Parathyroid adenoma (tissue), 2 donors: ENCODE results near the gene GABRP.

ENCODE experiments used
- H2AFZ ChIP-seq: fragments of 300-600 bp; sonication (generic); one replicate; pipeline ENCODE4 v1.7.0; 2017; ENCODE audit warnings: antibody characterized with exemption, mild to moderate bottlenecking
- H3K27ac ChIP-seq: fragments of 300-600 bp; sonication (generic); one replicate; pipeline ENCODE4 v1.7.0; 2017
- H3K27me3 ChIP-seq: fragments of 300-600 bp; sonication (generic); one replicate; pipeline ENCODE4 v1.7.0; 2017; ENCODE audit warnings: low read length; ENCODE audit not compliant: control insufficient read depth, insufficient read depth
- H3K36me3 ChIP-seq: fragments of 300-600 bp; sonication (generic); one replicate; pipeline ENCODE4 v1.7.0; 2017; ENCODE audit warnings: low read length; ENCODE audit not compliant: control insufficient read depth, insufficient read depth
- H3K4me1 ChIP-seq: fragments of 300-600 bp; sonication (generic); one replicate; pipeline ENCODE4 v1.7.0; 2017; ENCODE audit warnings: control low read depth
- H3K4me2 ChIP-seq: fragments of 300-600 bp; sonication (generic); one replicate; pipeline ENCODE4 v1.7.0; 2017; ENCODE audit warnings: low read length
- H3K4me3 ChIP-seq: fragments of 300-600 bp; sonication (generic); one replicate; pipeline ENCODE4 v1.7.0; 2017; ENCODE audit warnings: low read depth, low read length
- H3K79me2 ChIP-seq: fragments of 300-600 bp; sonication (generic); one replicate; pipeline ENCODE4 v1.7.0; 2017; ENCODE audit warnings: control low read depth
- H3K9ac ChIP-seq: fragments of 300-600 bp; sonication (generic); one replicate; pipeline ENCODE4 v1.7.0; 2017; ENCODE audit warnings: mild to moderate bottlenecking
- H3K9me3 ChIP-seq: fragments of 300-600 bp; sonication (generic); one replicate; pipeline ENCODE4 v1.7.0; 2017; ENCODE audit warnings: low read length; ENCODE audit not compliant: control insufficient read depth
- CTCF ChIP-seq: fragments of 300-600 bp; sonication (generic); IDR thresholded peaks from one replicate; pipeline ENCODE4 v1.7.0; 2017; ENCODE audit warnings: antibody characterized with exemption, mild to moderate bottlenecking
- donor health status: primary hyperparathyroidism.

GABRP gene

DNA sequence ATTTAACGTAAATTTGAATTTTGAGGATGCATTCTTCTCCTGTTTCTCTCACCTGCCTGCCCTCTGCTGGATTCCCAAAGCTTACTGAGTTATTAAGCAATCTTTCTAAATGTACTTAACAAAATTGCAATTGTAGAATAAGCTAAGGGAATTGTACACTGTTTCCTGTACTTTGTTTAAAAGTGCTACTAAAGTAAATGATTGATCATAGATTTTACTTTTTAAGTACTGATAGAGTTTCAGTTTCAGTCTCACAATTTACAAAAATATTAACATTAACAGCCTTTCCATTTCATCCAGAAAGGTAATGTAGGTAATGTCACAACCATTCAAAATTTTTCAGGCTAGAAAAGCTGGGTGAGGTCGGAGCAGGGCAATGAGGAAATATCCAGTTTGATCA lies 73.5 kb downstream of the GABRP start:
- Histone ChIP-seq H3K4me3 (no peak overlapping the region), H2AFZ (no peak overlapping the region), H3K36me3 (no peaks in the 10 kb centered on the region), H3K4me2 (no peak overlapping the region), H3K9ac (no peak overlapping the region), H3K9me3 (no peaks in the 10 kb centered on the region), H3K79me2 (no peaks in the 10 kb centered on the region), H3K4me1 (no peaks in the 10 kb centered on the region), H3K27ac (no peak overlapping the region), H3K27me3 (no peaks in the 10 kb centered on the region)
- no peak for TF ChIP-seq CTCF

DNA sequence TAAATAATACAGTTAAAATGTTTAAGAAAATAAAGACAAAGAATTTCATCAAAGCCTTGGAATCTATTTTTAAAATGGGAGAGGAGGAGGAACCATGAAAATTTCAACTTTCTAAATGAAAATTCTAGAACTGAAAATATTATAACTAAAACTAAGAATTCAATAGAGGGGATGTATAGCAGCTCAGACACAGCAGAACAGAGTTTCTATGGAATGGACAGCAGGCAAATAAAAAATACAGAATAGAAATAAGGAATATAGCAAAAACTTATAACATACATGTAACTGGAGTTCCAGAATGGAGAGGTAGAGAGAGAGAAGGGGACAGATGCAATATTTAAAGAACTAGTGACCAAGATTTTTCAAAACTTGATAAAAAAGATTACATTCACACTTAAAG lies 76.9 kb downstream of the GABRP start:
- Histone ChIP-seq H3K4me1 (no peaks in the 10 kb centered on the region), H3K4me3 (no peak overlapping the region), H3K4me2 (no peak overlapping the region), H3K9me3 (no peaks in the 10 kb centered on the region), H2AFZ (no peak overlapping the region), H3K9ac (no peak overlapping the region), H3K27me3 (no peaks in the 10 kb centered on the region), H3K36me3 (no peaks in the 10 kb centered on the region), H3K27ac (no peak overlapping the region), H3K79me2 (peaks cover 7% of the 10 kb centered on the region)
- no peak for TF ChIP-seq CTCF

DNA sequence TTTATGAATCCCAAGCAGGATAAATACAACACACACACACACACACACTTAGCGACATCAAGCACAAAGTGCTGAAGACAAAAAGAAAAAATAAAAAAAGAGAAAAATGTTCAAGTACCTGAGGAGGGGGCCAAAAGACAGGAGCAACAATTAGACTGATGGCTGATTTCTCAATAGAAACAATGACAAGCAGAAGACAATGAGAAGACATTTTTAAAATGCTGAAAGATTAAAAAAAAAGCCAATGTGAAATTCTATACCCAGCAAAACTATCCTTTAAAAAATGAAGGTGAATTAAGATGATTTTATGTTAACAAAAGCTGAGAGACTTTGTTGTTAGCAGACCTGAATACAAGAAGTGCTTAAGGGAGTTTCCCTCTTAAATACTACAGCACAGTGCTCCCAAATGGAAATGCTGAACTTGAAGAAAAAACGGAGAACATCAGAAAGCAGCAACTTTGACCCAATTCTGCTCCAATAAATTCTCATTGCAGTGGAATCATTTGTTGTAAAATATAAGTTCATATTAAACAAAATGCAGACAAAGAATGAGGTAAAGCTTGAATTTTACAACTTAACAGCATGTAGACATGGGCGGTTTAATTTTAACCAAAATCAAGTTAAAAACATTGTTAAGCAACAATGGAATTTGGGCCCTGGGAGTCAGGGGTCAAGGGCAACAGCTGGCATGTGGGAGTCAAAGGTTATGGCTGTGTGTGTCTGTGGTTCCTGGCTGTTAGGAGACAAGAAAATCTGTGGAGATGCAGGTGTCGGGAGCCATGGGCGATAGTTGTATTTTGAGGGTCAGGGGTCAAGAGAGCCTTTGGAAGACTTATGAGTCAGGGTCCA lies 77.5 kb downstream of the GABRP start:
- Histone ChIP-seq H3K27ac (no peak overlapping the region), H3K4me1 (no peaks in the 10 kb centered on the region), H3K36me3 (no peaks in the 10 kb centered on the region), H3K9me3 (no peaks in the 10 kb centered on the region), H3K4me3 (no peak overlapping the region), H2AFZ (no peak overlapping the region), H3K4me2 (no peak overlapping the region), H3K9ac (no peak overlapping the region), H3K79me2 (peaks cover 7% of the 10 kb centered on the region), H3K27me3 (no peaks in the 10 kb centered on the region)
- no peak for TF ChIP-seq CTCF

DNA sequence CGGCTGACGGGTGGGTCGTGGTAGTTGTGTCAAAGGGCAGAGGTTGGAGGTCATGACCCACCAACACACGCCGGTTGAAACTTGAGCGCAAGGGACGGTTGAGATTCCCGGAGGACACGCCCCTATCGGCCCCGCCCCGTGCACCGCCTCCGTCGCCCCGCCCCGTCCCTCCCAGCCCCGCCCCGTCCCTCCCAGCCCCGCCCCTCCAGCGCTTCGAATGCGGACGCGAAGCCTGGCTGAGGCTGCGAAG lies 78.1 kb downstream of the GABRP start:
- Histone ChIP-seq H3K9ac (no peak overlapping the region), H3K4me1 (no peaks in the 10 kb centered on the region), H3K36me3 (no peaks in the 10 kb centered on the region), H3K27me3 (no peaks in the 10 kb centered on the region), H3K27ac (no peak overlapping the region), H3K4me2 (no peak overlapping the region), H3K4me3 (no peak overlapping the region), H3K9me3 (no peaks in the 10 kb centered on the region), H2AFZ (peak overlapping the region; percentile 96), H3K79me2 (peaks cover 7% of the 10 kb centered on the region)
- no peak for TF ChIP-seq CTCF
